GM12878 (cell line): ENCODE data around the gene SH2D7.

Experiments used
- ATF3 ChIP-seq: IDR thresholded peaks from 2 replicates; pipeline ENCODE4 v1.6.1; 2011; ENCODE audit warnings: low read depth, mild to moderate bottlenecking, low read length, moderate library complexity, borderline replicate concordance; ENCODE audit errors: extremely low read depth
- CBX5 ChIP-seq: sonication (generic); IDR thresholded peaks from 2 replicates; pipeline ENCODE4 v1.6.1; 2016; ENCODE audit warnings: low read depth, moderate library complexity, mild to moderate bottlenecking, inconsistent platforms
- CEBPB ChIP-seq, 2 experiments: fragments of 150-350 bp in 1 of 2; IDR thresholded peaks; 2 replicates each; pipeline ENCODE4 v1.6.1; 2012 to 2014; ENCODE audit warnings: low read depth in 2 of 2, low read length in 2 of 2, borderline replicate concordance in 1 of 2, inconsistent platforms in 1 of 2
- CHD4 ChIP-seq: fragments of 200-600 bp; sonication (generic); IDR thresholded peaks from 2 replicates; pipeline ENCODE4 v1.6.1; 2016; ENCODE audit warnings: mild to moderate bottlenecking
- NFXL1 ChIP-seq: fragments of 450-650 bp; IDR thresholded peaks from 2 replicates; pipeline ENCODE4 v1.6.1; 2017; ENCODE audit warnings: antibody characterized with exemption, mild to moderate bottlenecking, borderline replicate concordance
- POLR2A ChIP-seq: IDR thresholded peaks from 2 replicates; pipeline ENCODE4 v1.6.1; 2011; ENCODE audit warnings: low read depth, mild to moderate bottlenecking, low read length
- POLR2AphosphoS5 ChIP-seq: IDR thresholded peaks from 2 replicates; pipeline ENCODE4 v1.6.1; 2011; ENCODE audit warnings: mild to moderate bottlenecking, low read length, inconsistent platforms
- RELA ChIP-seq: fragments of 450-650 bp; IDR thresholded peaks from 2 replicates; pipeline ENCODE4 v1.8.0; 2014; ENCODE audit warnings: borderline replicate concordance; ENCODE audit not compliant: partially characterized antibody
- REST ChIP-seq: IDR thresholded peaks from 2 replicates; pipeline ENCODE4 v1.6.1; 2012; ENCODE audit warnings: mild to moderate bottlenecking, low read depth, low read length
- SP1 ChIP-seq: IDR thresholded peaks from one replicate; pipeline ENCODE4 v1.6.1; 2011; ENCODE audit warnings: low read depth, low read length
- TF ChIP-seq, protein P1 (sequence below), 3 experiments: IDR thresholded peaks in 2 of 3; conservative IDR thresholded peaks in 1 of 3; 2 replicates each; pipeline ENCODE4 v1.5.1; 2011; ENCODE audit warnings: low read depth in 3 of 3, low read length in 3 of 3, mild to moderate bottlenecking in 3 of 3, control low read depth in 2 of 3, moderate library complexity in 2 of 3, inconsistent platforms in 1 of 3, mixed read lengths in 1 of 3; ENCODE audit not compliant: control insufficient read depth in 2 of 3, insufficient read depth in 1 of 3; ENCODE audit errors: extremely low read depth in 1 of 3

GRCh38 chr15:78083186-78083585, 9.2 kb upstream of the SH2D7 start:
- TF ChIP-seq ATF3 (no peak), RELA (no peak), CHD4 (no peak), POLR2AphosphoS5 (no peak), REST (no peak), POLR2A (no peak), NFXL1 (no peak), CBX5 (no peak), CEBPB (IDR thresholded peaks at IDR 0.05; ENCODE audit: borderline replicate concordance in 1 of 2, low read depth in 2 of 2, low read length in 2 of 2) (no peak), SP1 (no peak)
- TF ChIP-seq, protein P1, sequence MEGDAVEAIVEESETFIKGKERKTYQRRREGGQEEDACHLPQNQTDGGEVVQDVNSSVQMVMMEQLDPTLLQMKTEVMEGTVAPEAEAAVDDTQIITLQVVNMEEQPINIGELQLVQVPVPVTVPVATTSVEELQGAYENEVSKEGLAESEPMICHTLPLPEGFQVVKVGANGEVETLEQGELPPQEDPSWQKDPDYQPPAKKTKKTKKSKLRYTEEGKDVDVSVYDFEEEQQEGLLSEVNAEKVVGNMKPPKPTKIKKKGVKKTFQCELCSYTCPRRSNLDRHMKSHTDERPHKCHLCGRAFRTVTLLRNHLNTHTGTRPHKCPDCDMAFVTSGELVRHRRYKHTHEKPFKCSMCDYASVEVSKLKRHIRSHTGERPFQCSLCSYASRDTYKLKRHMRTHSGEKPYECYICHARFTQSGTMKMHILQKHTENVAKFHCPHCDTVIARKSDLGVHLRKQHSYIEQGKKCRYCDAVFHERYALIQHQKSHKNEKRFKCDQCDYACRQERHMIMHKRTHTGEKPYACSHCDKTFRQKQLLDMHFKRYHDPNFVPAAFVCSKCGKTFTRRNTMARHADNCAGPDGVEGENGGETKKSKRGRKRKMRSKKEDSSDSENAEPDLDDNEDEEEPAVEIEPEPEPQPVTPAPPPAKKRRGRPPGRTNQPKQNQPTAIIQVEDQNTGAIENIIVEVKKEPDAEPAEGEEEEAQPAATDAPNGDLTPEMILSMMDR (IDR thresholded peaks at IDR 0.05 in 2 of 3, conservative IDR thresholded peaks at IDR 0.05 in 1 of 3; ENCODE audit: control insufficient read depth in 2 of 3, extremely low read depth in 1 of 3, insufficient read depth in 1 of 3, low read depth in 3 of 3, low read length in 3 of 3) = no peak
